Embryonic facial prominence (tissue), 1 donor: ENCODE results near the gene POPDC3.
"Not testable (repeated sequence)": the region's sequence is repeated elsewhere in the genome, so short reads cannot be mapped to it uniquely, and the experiment has no call there.

Source experiments
- DNase-seq: peaks from one replicate; pipeline ENCODE4 v3.0.0-alpha.2; 2016; ENCODE audit errors: extremely low spot score

The POPDC3 gene

GRCh38 chr6:105179244-105180065 is at the start of gene POPDC3:
Gene POPDC3, minus strand, starts transcription at chr6:105180014. Its CDS starts 18,105 bp downstream, at chr6:105161909.
- DNase-seq: no peak

DNA sequence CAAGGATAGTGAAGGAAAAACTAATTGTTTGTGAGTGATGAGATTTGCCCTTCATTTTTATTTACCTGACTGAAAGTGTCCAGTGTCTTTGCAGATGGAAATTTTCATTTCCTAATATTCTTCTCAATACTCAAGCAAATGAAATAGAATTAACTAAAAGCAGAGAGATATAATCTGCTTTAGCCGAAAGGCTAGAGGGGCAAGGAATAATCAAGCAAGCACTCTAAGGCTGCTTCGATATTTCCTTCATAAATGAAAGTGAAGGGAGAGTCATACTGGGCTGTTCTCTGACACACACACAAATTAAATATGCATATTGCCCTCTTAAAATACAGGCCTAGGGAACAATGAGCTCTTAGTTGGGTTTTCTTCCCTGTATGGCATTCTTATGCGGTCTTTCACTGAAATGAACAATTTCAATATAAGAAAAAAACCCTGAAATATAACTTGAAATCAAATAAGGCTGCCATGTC is 47.5 kb upstream of the POPDC3 start:
- no peak for DNase-seq

DNA sequence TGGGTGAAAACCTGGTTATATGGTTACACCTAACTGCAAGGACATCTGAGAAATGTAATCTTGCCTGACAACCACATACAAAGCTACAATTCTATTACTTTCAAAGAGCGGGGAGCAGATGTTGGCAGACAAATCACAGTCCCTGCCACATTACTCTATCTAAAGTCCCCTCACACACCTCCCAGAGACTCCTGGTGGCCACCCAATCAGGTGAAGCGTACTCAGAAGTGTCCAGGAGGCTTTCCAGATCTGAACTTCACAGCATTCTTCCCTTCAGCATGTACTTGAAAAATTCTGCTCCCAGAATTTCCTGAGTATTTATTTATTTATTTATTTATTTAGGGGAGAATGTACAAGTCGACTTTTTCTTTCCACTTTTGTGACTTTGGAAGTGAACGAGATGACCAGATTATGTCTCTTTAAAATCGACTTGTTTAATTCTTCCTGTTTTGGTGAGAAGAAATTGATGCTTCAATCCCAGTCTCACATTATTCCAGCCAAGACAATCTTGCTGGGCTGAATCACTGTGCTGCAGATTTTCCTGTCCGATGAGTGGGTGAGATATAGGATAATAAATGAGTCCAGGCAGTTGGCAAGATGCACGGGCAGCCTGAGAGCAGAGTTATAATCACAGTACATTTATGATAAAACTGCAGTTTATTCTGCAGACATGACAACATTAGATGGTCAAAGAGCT is 46.9 kb upstream of the POPDC3 start:
- DNase-seq: no peak

- DNase-seq: no peak
Measured at GRCh38 chr6:105223242-105223641, 43.4 kb upstream of the POPDC3 start.

DNA sequence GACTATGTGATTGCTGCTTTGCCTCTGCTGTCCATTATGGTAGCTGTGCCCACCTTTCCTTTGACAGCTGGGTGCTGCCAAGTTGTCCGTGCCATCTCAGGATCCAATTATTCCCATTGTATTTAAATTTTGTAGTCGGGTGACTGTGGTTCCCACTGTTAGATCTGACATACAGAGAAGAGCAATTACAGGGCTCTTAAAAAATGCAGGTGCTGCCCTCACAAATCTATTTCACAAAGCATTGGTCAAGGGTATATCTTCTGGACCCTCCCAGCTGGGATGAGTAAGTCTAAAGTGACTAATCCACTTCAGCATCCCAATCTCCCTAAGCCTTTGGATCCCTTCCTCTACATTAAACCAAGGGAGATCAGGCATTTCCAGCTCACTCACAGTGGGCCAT is 41.4 kb upstream of the POPDC3 start:
- not testable (repeated sequence) for DNase-seq

GRCh38 chr6:105220186-105220585 is 40.4 kb upstream of the POPDC3 start:
- DNase-seq: no peak

GRCh38 chr6:105219218-105219617 is 39.4 kb upstream of the POPDC3 start:
- DNase-seq: not testable (repeated sequence)

- no peak for DNase-seq
Measured at GRCh38 chr6:105215506-105215905, 35.7 kb upstream of the POPDC3 start.

GRCh38 chr6:105214668-105215067 is 34.9 kb upstream of the POPDC3 start:
- DNase-seq: no peak

- DNase-seq: no peak
Measured at GRCh38 chr6:105213272-105213671, 33.5 kb upstream of the POPDC3 start.

- DNase-seq: no peak
Measured at GRCh38 chr6:105212587-105212986, 32.8 kb upstream of the POPDC3 start.

DNA sequence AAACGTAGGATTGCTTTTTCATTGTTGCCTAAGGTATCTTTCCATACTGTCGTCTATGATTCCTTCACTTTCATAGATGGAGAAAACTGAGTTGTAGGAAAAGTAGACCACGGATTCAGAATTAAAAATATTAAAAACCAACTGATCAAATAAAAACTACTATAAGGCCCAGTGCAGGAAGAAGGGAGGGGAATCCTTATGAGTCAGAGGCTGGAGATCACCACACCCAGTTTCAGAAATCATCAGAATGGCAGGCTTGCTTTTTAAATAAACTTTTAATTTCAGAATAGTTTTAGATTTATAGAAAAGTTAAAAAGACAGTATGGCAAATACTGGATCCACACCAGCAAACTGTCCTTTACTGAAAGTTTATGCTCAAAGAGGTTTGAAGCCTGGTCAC is 32.0 kb upstream of the POPDC3 start:
- no peak for DNase-seq

DNA sequence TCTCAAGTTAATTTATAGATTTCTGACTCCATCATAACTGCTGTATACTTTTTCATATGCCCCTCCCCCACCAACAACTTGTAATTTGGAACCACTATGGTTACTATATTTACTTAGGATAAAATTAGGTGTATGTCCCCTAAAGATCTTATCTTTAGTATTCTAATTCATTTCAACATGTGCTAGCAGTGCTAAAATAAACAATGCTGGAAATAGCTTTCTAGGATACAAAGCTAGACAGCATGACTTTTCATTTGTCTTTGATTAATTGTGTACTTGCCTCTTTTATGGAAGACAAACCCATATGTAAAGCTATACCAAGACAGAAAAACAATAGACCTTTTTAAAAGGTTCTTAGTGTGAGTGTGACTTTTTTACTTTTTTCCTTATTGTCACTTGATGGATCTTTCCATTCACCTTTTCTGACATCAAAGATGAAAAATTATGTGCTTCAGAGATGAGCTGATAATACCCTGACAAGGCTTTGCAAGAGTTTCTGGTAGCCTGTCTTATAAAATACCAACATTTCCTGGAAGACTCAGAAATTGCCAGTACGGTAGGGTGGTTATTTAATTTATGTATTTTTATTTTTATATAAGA is 31.2 kb upstream of the POPDC3 start:
- no peak for DNase-seq

DNA sequence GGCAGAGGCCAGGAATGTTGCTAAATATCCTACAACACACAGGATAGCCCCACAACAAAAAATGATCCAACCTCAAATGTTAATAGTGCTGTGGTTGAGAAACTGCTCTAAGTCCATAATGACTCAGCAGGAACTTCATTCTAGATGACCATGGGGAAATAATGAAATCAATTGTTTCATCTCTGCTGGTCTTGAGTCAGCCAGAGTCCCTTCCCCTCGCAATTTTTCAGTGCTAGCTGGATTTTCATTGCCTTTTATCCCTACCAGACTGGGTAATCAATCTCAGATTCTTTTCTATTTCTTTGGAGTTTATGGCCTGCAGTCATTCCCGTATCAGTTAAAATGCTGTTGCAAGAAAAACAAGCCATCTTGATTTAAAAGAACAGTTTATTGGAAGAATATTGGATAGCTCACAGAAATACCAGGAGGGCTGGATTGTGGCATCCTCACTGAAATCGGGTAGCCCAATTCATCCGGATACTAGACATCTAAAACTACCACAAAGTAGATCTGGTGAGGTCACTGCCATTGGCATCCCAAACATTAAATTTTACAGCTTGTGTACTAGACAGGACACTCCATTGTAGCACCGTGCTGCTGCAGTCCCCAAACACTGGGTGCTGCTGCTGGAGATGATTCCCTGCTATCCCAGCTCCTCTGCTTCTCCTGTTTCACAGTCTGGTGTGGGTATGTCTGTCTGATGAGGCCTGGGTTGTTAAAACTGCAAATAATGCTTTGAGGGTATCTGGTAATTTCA is 30.3 kb upstream of the POPDC3 start:
- DNase-seq: no peak

DNA sequence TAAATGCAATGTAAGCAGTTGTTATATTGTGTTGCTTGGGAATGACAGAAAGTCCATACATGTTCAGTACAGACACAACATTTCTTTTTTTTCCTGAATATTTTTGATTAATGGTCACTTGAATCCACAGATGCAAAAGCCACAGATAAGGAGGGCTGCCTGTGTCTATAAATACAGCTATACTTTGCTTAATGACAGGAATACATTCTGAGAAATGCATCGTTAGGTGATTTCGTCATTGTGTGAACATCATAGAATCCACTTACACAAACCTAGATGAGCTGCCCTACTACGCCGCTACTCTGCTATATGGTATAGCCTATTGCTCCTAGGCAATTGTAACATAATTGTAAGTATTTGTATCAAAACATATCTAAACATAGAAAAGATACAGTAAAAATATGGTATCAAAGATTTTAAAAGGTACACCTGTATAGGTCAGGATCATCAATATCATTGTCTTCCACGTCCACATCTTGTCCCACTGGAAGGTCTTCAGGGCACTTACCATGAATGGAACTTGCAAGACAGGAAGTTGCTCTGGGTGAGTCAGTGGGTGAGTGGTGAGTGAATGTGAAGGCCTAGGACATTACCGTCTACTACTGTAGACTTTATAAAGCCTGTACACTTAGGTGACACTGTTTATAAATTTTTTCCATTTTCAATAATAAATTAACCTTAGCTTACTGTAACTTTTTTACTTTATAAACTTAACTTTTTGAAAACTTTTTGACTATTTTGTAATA is 27.9 kb upstream of the POPDC3 start:
- no peak for DNase-seq

GRCh38 chr6:105204768-105205167 is 25.0 kb upstream of the POPDC3 start:
- DNase-seq: no peak

- DNase-seq: no peak
Measured at GRCh38 chr6:105204331-105204730, 24.5 kb upstream of the POPDC3 start.

- DNase-seq: no peak
Measured at GRCh38 chr6:105202486-105202885, 22.7 kb upstream of the POPDC3 start.

DNA sequence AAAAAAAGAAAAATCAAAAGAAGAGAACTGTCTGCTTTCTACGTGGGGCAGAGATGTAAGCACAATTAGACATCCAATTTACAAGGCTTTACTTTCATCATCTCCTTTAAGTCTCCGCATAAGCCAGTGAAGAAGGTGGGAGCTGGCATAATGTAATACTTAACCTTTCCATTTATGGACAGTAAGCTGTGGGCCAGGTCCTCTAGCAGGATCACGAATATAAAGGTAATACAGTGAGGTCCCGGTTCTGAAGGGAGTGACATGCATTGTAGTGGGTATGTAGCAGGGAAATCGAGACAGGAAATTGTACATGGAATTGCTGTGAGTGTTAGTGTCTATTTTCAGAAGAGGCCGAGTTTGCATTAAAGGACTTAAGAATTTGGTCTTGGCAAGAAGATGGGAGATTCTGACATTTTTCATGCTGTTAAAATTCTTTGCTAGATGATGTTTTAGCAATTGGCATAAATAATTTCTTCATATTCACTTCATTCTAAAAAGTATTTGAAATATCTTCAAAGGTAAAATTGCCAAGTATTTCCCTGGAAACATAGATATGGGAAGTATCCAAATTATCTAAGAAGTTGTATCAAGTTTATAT is 20.4 kb upstream of the POPDC3 start:
- DNase-seq: no peak

- no peak for DNase-seq
Measured at GRCh38 chr6:105199711-105200110, 19.9 kb upstream of the POPDC3 start.

- DNase-seq: no peak
Measured at GRCh38 chr6:105196076-105196475, 16.3 kb upstream of the POPDC3 start.
